Measurements from ENCODE around the gene CALD1.

CALD1 gene

DNA sequence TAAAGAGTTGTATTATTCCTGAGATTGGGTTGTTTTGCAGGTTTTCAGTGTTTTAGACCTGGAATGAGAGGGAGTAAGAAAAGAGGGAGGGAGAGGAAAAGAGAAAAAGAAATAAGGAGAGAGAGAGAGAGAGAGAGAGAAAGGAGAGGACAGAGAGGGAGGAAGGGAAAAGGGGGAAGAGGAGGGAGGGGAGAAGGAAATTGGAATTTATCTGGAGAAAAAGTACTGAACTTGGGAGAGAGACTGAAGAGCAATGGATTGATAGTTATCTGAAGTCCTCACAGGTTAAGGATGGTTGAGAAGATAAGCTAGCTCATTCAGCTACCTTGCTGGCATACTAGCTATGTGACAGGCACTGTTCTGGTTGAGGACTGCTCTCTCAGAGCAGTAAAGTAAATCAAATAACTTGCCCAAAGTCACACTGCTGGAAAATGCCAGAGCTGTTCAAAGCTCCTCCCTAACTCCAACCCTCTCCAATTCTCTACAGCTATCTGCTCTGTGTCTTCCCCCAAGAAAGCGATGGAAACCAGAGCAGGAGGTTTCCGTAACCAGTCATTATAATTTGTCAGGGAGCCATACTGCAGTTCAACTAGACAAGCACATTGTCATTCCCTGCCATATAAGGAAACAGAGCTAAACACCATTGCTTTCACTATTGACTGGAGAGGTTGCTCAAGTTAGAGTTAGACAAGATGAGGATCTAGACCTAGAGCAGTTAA is 10.7 kb downstream of the CALD1 start:
- no peak for DNase-seq

DNA sequence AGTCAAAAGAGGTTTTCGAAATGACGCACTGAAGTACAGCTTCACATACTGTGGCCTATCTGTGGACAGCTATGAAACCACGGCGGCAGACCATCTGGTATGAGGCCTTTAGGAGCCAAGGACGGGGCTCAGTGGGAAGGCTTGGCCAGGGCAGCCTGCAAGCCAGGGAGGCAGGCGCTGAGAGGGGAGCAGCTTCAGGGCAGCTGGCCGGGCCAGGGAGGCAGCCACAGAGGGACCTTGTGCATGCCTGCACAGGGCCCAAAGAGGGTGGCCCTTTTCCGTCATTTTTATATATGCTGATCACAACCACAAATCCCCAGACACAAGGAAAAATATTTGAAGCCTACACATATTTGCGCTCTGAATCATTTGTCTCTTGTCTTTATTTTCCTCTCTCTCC is 13.5 kb downstream of the CALD1 start:
- no peak for DNase-seq

DNA sequence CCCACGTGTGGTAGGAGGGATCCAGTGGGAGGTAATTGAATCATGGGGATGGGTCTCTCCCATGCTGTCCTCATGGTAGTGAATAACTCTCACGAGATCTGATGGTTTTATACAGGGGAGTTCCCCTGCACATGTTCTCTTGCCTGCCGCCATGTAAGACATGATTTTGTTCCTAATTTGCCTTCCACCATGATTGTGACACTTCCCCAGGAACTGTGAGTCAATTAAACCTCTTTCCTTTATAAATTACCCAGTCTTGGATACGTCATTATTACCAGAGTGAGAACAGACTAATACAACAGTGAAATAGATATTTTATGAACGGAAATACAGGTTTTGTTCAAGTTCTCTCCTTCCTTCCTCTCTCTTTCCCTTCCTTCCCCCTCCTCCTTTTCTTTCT is 15.8 kb downstream of the CALD1 start:
- no peak for DNase-seq

DNA sequence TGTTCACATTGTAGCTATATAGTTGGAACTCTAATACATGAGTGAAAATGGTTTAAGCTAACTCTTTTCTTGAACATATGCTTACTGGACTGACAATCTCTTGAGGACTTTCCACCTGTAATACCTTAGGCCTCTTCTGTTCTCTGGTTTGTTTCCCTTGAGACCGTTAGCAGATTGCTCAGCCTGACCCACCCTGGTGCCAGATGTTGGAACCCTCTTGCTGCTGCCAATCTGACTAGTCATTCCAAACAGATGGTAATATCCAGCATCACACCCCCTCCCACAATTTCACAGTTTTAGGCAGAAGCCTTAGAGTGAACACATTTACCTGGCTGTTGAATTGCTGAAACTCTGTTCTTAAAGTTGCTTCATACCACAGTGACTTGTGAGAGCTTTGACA is 18.7 kb downstream of the CALD1 start:
- DNase-seq, result no peak

DNA sequence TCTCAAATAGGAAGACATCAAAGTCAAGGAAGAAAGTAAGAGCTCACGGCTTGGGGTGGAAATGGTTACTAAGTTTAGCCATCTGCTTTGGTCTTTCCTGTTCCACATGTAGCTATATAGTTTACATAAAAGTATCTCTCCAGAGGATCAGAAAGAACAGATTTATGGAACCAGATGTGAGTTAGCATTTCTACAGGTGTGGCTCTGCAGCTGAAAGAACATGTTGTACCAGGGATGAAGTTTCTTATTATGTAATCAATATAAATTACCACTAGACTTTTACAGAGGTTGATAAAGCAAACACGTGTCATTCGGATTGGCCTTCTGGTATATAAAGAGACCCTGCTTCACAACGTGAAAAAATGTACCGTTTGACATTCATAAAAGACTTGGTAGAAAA is 19.9 kb downstream of the CALD1 start:
- no peak for DNase-seq

DNA sequence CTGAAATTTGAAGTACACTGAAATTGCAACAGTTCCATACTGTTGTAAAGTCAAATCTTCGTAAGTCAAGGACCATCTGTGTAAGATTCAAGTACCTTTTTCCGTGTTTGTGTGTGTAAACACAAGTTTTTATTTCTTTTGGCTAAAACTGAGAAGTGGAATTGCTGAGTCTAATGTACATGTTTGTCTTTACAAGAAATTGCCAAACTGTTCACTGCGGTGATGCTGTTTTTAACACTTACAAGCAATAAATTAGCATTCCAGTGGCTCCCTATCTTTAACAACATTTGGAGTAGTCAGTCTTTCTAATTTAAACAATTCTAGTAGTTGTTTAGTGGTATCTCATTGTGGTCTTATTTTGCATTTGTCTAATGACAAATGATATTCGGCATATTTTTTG is 23.3 kb downstream of the CALD1 start:
- no peak for DNase-seq

DNA sequence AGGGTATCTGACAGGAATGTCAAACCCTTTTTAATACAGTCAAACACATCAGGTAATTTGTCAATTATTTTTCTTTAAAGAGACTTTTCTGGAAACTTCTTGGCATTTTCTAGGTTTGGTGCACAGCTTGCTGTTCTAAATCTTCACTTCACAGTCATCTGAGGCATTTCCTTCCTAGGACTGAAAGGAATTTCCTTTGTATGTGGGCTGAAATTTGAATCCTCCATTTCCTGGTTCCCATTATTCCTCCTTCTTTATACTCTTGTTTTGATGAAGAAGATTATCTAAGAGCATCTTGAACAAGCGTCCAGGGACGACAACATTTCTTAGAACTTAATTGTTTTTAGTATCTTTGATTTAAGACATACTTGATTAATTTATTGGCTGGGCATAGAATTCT is 24.9 kb downstream of the CALD1 start:
- no peak for DNase-seq

DNA sequence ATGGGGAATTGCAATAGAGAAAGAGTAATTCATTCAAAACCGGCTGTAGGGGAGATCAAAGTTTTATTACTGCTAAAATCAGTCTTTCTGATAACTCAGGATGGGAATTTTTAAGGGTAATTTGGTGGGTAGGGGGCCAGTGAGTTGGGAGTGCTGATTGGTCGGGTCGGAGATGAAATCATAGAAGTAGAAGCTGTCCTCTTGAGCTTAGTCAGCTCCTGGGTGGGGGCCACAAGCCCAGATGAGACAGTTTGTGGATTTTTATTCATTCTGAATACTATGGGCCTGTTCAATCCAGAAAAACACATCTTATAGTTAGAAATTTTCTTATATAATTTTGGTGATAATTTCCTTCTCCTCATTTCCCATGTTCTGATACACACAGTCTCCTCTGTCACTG is 25.4 kb downstream of the CALD1 start:
- DNase-seq, result no peak

DNA sequence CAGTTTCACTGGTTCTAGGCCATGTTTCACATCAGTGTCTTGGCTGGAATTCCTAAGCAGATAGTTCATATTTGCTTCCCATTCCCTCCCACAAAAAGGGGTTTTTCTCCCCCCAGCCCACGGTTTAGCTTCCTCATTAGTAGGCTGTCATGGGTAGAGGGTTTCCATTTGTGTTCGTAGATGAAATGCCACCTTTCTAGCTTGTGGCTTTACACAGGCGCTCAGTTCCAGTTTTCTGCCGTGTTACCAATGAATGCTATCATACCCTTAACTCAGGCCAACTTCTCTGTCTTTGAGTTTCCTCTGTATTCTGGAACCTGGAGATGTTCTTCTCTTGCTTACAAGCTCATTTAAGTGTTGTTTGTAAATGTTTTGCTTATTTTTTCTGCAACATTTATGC is 26.8 kb downstream of the CALD1 start:
- DNase-seq, result no peak

DNA sequence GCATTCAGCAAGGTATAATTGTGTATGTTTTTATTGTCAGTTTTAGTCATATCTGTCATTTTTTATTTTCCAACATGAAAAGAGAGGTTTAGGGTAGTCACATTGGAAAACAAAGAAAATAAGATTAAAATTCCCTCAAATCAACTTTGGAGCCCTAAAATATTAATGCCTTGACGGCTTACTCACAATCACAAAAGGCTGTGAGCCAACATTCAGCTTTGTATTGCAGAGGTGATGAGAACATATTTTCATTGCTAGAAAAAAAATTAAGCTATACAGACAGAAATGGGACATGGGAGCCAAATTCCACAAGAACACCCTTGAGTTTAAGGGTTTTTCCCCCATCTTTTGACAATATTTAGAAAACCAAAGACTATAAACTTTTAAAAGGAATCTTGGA is 30.2 kb downstream of the CALD1 start:
- DNase-seq, result no peak

DNA sequence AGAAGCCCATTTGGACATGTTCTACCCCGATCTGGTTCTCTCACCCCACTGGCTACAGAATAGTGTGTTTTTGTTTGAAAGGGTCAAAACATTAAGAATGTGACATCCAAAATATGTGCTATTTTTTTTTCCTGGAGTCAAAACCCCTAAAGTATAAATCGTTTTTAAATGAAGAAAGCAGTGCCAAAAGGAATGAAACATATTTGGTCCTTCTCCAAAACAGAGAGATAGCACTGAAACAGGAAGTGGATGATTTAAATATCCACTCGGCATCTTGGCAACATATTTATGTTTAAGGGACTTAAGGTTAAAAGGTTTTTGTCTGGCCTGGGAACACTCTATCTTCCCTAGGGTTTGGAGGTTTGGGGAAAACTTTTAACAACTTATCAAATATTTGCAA is 32.3 kb downstream of the CALD1 start:
- no peak for DNase-seq

DNA sequence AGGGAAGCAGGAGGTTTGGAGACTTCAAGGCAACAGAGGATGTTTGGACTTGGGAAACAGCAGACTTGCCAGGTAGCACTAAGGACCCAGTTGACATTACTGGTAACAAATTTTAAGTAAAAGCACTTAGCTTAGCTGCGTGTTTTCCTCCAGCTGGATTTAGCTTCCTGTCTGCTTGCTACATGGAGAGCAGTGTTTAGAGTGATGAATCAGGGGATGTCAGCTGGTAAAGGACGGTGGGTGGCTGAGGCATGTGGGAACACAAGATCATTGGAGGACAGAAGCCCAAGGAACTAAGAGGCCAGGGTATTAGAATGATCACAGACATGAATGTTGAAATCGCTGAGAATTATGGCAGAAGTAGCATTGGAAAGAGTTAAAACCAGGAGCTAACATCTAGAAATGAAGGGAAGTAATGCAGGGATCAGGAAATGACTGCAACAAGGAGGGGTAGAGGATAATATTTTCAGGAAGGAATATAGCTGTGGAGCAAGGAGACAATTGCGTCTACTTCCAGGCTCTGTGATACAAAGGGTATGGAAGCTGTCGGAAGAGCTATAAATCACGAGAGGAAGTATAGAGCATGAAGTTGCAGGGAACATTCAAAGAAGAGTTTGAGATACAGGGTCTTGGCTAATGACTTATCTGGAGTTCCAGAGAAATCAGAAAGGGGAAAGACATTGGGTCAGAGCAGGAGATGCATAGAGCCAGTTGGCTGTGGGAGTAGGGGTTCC is 34.4 kb downstream of the CALD1 start:
- DNase-seq, result no peak

DNA sequence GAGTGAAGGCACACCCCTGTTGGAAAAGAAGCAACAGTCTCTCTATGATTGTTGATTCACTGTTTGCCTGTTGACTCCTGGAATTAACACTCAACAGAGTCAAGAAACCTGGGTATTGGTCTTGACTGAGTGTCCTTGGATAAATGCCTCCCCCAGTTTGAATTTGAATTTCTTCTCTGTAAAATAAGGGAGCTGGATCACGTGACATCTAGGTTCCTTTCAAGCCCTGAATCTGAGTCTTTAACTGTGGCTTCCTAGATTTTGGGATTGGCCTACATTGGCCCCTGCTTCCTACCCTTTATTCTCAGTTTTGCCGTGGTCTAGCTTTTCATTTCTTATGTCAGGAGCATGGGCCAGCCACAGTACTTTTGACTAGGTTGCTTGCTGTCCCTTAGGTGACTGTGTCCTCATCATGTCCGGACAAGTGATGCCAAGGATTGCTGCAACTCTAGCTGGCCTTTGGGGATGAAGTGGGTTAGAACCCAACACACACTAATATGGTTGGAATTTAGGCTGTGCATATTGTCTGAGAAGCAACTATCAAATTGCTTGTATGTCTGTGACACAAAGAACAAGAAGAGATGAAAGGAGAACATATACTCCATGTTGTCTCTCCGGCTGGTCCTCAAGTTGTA is 35.4 kb downstream of the CALD1 start:
- no peak for DNase-seq

DNA sequence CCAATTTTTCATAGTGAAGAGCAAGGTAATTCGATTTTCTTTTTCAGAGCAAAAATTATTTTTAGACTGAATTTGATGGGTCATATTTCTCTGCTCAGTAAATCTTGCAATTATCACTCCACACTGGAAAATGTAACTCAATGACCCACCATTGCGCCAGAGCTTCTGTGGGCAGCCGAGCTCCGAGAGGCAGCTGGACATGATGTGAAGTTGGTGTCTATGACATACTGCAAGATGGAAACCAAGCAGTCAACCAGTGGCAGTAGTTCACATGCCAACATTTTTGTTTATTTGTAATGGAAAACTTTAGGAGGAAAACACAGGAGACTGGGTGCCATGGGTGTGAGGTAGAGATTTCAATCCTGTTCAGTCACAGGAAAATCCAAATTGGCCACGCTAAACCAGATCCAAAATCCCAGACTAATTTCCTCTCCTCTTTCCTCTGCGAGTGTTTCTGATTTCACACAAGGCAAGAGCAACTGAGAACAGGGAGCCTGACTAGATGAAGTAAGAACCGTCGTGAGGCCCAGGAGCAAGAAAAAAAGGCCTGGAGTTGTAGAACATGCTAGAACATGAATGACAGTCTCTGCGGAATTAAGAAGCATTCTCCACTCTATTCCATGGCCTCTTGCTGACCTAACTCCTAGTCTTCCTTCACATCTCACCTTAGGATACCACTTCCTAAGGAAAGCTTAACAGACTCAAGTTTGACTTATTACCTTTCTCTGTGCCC is 39.3 kb downstream of the CALD1 start:
- no peak for DNase-seq

DNA sequence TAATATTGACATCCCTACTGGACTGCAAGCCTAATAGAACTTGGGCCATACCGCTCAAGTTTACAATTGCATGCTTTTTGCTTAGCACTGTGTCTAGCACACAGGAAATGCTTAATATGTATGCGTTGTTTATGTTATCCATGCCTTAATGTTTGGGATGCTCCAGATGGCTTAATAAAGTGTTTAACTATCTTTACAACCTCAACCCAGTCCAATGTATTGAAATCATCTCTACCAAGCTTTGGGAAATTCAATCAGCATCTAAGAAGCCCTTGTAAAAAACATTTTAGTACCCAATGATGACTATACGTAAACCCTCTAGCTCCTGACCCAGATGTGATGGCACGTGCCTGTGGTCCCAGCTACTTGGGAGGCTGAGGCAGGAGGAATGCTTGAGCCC is 40.0 kb downstream of the CALD1 start:
- no peak for DNase-seq

DNA sequence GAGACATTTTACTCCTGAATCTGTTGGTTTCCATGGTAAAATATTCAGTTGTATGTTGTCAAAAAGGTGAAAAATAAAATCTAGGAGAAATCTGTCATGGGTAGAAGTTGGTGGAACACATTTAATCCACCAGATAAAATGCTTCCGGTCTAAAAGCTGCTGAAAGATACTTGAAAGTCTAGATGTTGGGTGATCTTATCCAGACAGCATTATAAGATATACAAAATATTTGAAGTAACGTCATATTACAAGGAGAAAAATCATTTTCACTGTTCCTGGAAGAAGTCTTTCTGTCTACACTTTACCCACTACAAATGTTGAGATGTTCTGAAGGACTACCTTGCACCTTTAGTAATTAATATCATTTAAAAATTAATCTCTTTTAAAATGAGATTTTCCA is 40.9 kb downstream of the CALD1 start:
- DNase-seq, result no peak

DNA sequence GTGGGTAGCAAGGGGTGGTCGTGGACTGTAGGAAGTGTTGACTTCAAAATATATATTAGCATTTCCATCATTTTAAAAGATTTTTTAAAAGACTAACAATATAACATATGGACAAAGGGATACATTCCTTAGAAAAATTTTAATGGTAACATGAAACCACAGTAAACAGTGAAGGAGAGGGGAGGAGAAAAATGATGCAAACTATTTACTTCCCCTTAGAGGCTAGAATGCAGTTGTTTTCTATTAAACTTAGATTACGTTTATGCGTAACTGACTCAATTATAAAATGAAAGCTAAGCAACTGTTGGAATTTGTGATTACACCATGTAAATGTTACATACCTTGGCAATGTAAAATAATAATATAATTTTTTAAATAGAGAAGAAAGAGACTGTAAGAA is 41.3 kb downstream of the CALD1 start:
- no peak for DNase-seq

DNA sequence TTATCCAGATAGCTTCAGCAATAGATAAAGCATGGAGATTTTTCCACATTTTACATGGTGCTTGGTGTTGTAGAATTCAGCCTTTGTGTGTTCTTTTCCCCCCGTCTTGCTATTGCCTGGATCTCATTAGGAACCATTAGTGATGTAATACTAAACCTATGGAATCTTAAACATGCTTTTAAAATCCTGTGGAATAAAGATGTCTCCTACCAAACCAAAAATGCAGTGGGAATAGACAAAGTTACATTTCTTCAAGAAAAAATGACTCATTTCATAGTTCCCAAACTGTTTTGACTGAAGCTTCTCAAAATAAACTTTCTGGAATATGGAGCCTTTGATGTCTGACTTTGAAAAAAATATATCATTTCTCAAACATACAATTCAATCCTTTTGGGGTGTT is 44.0 kb downstream of the CALD1 start:
- no peak for DNase-seq

DNA sequence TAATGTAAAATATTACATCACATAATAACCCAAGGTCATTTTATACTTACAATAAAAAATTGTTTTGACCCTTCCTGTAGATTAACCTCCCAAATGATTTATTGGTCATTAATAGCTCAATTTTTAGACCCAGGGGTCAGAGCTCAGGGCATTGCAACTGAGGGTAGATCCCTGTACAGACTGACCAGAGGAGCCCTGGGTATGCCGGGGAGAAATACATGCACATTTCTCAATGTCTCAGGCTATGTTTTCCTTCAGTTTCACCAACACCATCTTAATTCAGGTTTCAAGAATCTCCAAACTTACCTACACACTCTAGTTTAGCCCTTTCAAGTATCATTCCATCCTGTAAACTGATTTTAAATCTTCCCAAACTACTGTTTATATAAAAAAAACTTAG is 46.2 kb downstream of the CALD1 start:
- DNase-seq, result no peak

DNA sequence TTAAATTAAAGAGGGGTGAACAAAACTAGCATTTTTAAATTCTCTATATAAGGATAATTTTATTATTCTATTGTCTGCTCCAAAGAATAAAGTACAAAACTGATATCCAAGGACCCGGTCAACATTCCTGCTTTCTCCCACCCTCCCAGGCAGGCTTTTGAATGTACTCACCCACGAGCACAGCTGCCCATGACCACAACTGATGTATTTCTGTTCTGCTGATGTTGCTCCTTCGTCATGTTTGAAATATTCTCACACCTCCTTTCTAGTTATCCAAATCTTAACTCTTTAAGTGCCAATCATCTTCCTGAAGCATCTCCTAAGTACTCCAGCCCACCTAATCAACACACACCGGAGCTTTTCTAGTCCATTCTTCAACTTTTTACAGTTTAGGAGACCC is 46.7 kb downstream of the CALD1 start:
- DNase-seq, result no peak

DNA sequence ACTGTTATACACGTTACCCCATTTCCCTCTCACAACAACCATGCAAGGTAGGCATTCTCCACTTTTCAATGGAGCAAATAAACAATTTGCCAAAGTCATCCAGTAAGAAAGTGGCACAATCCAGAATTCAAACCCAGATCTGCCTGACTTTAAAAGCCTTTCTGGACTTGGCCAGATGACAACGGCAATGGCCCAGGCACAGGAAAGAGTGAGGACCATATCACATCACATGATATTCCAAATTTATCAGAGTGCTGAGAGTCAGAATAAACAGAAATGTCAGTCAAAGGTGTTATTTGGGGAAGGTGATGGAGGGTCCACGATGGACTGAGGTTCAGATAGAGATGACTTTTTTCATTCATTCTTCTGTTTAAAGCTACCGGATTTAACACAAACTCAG is 48.0 kb downstream of the CALD1 start:
- DNase-seq, result no peak

DNA sequence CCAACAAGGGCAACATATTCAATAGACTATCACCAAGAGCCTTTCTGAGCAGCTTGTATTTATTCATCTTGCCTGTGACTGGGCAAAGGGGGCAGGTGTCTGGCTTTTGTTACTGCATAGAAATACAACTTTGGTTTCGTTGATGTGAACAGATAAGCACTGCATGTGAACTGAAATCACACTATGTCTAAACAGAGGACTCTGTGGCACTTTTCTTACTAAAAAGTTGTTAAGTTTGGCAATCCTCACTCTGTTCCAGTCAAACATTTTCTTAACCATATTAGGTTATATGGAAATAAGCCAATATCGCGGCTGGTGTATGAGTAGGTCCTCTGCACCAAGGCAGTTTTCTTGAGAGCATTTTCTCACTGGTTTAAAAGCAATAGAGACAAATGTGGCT is 48.5 kb downstream of the CALD1 start:
- no peak for DNase-seq

DNA sequence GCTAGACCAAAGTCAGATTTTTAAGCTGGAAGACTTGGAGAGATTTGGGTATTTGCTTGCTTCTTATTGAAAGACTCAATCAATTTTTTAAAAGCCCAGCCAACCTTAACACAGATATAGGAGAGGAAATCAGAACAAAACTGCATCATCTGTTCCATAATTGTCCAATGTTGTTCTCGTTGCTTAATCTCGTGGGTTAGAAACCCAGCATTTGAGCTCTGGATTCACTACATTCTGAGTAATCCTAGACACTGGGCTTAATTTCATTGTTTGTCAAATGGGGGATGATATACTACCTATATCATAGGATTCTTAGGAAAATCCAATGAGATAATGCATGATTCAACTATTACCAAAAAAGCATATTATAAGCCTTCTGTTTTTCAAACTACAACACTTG is 48.9 kb downstream of the CALD1 start:
- no peak for DNase-seq

Data from stimulated activated naive CD4-positive, alpha-beta T cell treated with Interleukin-2 at 50 U/mL for 16 hours (primary cell).